ENCODE measurements around the gene ZNF76. TPM values are rescaled to one million over a fixed set of nuclear protein-coding genes. Genes with fewer than 3 reads are reported as not detected.

The ZNF76 gene
- total and polyA plus RNA-seq, 2 donors (not counting 1 experiment from before 2014, with no cell fraction given): 96.9 to 145 TPM

DNA sequence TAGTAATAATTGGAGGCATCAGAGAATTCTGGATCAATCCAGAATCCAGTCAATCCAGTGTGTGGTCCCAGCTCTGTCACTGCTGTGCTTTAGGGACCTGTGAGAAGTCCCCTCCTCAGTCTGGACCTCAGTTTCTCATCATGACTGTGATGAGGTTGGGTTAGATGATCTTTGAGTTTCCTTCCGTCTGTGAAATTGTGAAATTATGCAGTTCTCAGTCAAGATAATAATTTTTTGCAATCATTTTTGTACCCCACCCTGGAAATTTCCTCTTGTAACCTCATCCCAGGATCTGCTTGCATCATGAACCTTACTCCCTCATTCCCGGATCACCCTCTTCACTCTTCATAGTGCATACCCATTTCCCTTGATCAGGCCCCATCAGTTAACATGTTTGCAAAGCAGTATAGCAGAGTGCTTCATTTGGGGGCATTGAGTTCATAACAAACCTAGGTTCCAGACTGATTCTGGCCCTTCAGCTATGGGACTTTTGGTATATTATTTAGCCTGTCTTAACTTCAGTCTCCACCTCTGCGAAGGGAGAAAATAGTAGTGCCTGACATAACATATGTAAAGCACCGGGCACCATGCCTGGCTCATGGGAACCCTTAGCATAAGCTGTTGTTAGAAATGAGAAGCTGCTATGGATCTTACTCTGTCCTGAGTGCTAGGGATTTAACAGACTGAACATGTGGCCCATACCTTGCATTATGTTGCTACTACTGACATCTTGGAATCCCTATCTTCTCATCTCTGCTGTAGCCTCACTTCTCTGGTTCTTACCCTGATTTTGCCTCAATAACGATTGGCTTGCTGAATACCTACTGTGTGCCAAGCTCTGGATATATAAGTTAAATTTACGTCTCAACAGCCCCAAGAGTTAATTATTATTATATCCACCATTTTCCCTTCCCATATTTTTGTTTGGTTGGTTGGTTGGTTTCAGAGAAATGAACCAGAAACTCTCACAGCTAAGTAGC, 1.3 kb downstream of the ZNF76 start:
- Mint-ChIP-seq H3K27ac (peak overlapping the region; percentile 98), H3K9me3 (ENCODE audit: insufficient read depth) (no peaks in the 10 kb centered on the region), H3K27me3 (no peaks in the 10 kb centered on the region), H3K4me1 (peaks cover 59% of the 10 kb centered on the region), H3K4me3 (peak overlapping the region; percentile 81)
- ChIA-PET CTCF (interaction anchor here (0.6 kb wide), 1 partner anchor 839 kb away, joined by 3 read pairs; no protein-coding TSS in a partner anchor), POLR2A (no interaction called here)
- peak overlapping the region; percentile 70 for H2AFZ ChIP-seq (ENCODE audit: insufficient read depth, low read depth, low read length, poor library complexity, severe bottlenecking)
- no peaks in the 10 kb centered on the region for H3K9me3 ChIP-seq (ENCODE audit: control extremely low read depth in 1 of 3, control insufficient read depth in 2 of 3, insufficient read depth in 1 of 3, low read length in 2 of 3)
- peak overlapping the region in 3 of 5 experiments; percentile 77 to 90 (median 81) for H3K4me3 ChIP-seq (ENCODE audit: control extremely low read depth in 1 of 5, extremely low read depth in 1 of 5, insufficient read depth in 1 of 5, low read depth in 2 of 5, low read length in 4 of 5)
- H3K27me3 ChIP-seq (replicated peaks in 1 of 4; ENCODE audit: control extremely low read depth in 1 of 4, control insufficient read depth in 3 of 4, insufficient read depth in 4 of 4, low read length in 3 of 4): no peaks in the 10 kb centered on the region
- TF ChIP-seq EZH2 (IDR thresholded peaks at IDR 0.05; ENCODE audit: borderline replicate concordance, insufficient read depth, low read depth, low read length, poor library complexity, severe bottlenecking): no peak
- TF ChIP-seq, protein P1, sequence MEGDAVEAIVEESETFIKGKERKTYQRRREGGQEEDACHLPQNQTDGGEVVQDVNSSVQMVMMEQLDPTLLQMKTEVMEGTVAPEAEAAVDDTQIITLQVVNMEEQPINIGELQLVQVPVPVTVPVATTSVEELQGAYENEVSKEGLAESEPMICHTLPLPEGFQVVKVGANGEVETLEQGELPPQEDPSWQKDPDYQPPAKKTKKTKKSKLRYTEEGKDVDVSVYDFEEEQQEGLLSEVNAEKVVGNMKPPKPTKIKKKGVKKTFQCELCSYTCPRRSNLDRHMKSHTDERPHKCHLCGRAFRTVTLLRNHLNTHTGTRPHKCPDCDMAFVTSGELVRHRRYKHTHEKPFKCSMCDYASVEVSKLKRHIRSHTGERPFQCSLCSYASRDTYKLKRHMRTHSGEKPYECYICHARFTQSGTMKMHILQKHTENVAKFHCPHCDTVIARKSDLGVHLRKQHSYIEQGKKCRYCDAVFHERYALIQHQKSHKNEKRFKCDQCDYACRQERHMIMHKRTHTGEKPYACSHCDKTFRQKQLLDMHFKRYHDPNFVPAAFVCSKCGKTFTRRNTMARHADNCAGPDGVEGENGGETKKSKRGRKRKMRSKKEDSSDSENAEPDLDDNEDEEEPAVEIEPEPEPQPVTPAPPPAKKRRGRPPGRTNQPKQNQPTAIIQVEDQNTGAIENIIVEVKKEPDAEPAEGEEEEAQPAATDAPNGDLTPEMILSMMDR (IDR thresholded peaks at IDR 0.05): no peak
- H3K79me2 ChIP-seq (ENCODE audit: control insufficient read depth, insufficient read depth, low read length): peaks cover 49% of the 10 kb centered on the region
- intact Hi-C loops (cut with micrococcal nuclease): no loop called here
- H3K36me3 ChIP-seq (replicated peaks in 1 of 2; ENCODE audit: control extremely low read depth in 1 of 2, control insufficient read depth in 1 of 2, extremely low read depth in 1 of 2, insufficient read depth in 2 of 2, low read length in 1 of 2): no peaks in the 10 kb centered on the region
- peak overlapping the region; percentile 97 to 98 for H3K27ac ChIP-seq (ENCODE audit: low read length in 2 of 2)
- DNase-seq: no peak
- peaks cover 26 to 40% of the 10 kb centered on the region in 2 donors for H3K4me1 ChIP-seq (ENCODE audit: control insufficient read depth in 2 of 2, insufficient read depth in 2 of 2, low read length in 2 of 2)
- WGBS (ENCODE audit: insufficient coverage): 100% methylated on average over 2 of the region's 6 CpGs
- H4K20me1 ChIP-seq (ENCODE audit: control insufficient read depth, insufficient read depth, low read length, poor library complexity, severe bottlenecking): peaks cover 7% of the 10 kb centered on the region
- ATAC-seq (ENCODE audit: low read depth): no peak
- H3K9ac ChIP-seq (ENCODE audit: low read length): peak overlapping the region; percentile 83
- H3K4me2 ChIP-seq (replicated peaks; ENCODE audit: low read depth, low read length, poor library complexity, severe bottlenecking): peak overlapping the region; percentile 77

GRCh38 chr6:35262596-35262995, 3.1 kb downstream of the ZNF76 start:
- Mint-ChIP-seq H3K4me1 (peaks cover 57% of the 10 kb centered on the region), H3K9me3 (ENCODE audit: insufficient read depth) (no peaks in the 10 kb centered on the region), H3K27me3 (no peaks in the 10 kb centered on the region), H3K4me3 (no peak overlapping the region), H3K27ac (peak overlapping the region; percentile 35)
- Histone ChIP-seq H3K27me3 (replicated peaks in 1 of 4; ENCODE audit: control extremely low read depth in 1 of 4, control insufficient read depth in 3 of 4, insufficient read depth in 4 of 4, low read length in 3 of 4) (no peaks in the 10 kb centered on the region), H2AFZ (ENCODE audit: insufficient read depth, low read depth, low read length, poor library complexity, severe bottlenecking) (no peak overlapping the region), H3K9me3 (ENCODE audit: control extremely low read depth in 1 of 3, control insufficient read depth in 2 of 3, insufficient read depth in 1 of 3, low read length in 2 of 3) (no peaks in the 10 kb centered on the region), H3K36me3 (replicated peaks in 1 of 2; ENCODE audit: control extremely low read depth in 1 of 2, control insufficient read depth in 1 of 2, extremely low read depth in 1 of 2, insufficient read depth in 2 of 2, low read length in 1 of 2) (peaks cover 0 to 1% of the 10 kb centered on the region in 2 experiments), H4K20me1 (ENCODE audit: control insufficient read depth, insufficient read depth, low read length, poor library complexity, severe bottlenecking) (peaks cover 16% of the 10 kb centered on the region), H3K9ac (ENCODE audit: low read length) (no peak overlapping the region), H3K79me2 (ENCODE audit: control insufficient read depth, insufficient read depth, low read length) (peaks cover 50% of the 10 kb centered on the region), H3K4me3 (ENCODE audit: control extremely low read depth in 1 of 5, extremely low read depth in 1 of 5, insufficient read depth in 1 of 5, low read depth in 2 of 5, low read length in 4 of 5) (no peak overlapping the region), H3K4me1 (ENCODE audit: control insufficient read depth in 2 of 2, insufficient read depth in 2 of 2, low read length in 2 of 2) (peaks cover 26 to 40% of the 10 kb centered on the region in 2 donors), H3K4me2 (replicated peaks; ENCODE audit: low read depth, low read length, poor library complexity, severe bottlenecking) (no peak overlapping the region), H3K27ac (ENCODE audit: low read length in 2 of 2) (peak overlapping the region in 1 of 2 donors; percentile 11)
- WGBS (ENCODE audit: insufficient coverage): 92% methylated on average over 1 of the region's 2 CpGs
- TF ChIP-seq, protein P1 (IDR thresholded peaks at IDR 0.05): no peak
- TF ChIP-seq EZH2 (IDR thresholded peaks at IDR 0.05; ENCODE audit: borderline replicate concordance, insufficient read depth, low read depth, low read length, poor library complexity, severe bottlenecking): no peak
- CTCF ChIA-PET: interaction anchor here (1.2 to 1.5 kb wide), 2 partner anchors 31 to 79 kb away, joined by 3 read pairs; no protein-coding TSS in a partner anchor
- intact Hi-C loops (cut with micrococcal nuclease): no loop called here
- no peak for DNase-seq
- POLR2A ChIA-PET: interaction anchor here (0.5 kb wide), 1 partner anchor 1810 kb away, joined by 5 read pairs; no protein-coding TSS in a partner anchor
- no peak for ATAC-seq (ENCODE audit: low read depth)

Data from B cell (primary cell).